PFSK-1 (cell line): ENCODE results near the gene MEG3.

ENCODE experiments used
- FOXP2 ChIP-seq: optimal IDR thresholded peaks from 2 replicates; pipeline ENCODE3; 2011; ENCODE audit warnings: borderline replicate concordance, control low read depth, inconsistent platforms; ENCODE audit not compliant: insufficient read depth; ENCODE audit errors: extremely low read length, extremely low read depth
- POLR2AphosphoS5 ChIP-seq: IDR thresholded peaks from 2 replicates; pipeline ENCODE4 v1.6.1; 2012; ENCODE audit warnings: low read depth, mild to moderate bottlenecking, control low read depth, low read length, moderate library complexity
- REST ChIP-seq, 2 experiments: IDR thresholded peaks; 2 replicates each; pipeline versions ENCODE4 v1.6.1 to v1.8.0; 2011 to 2012; ENCODE audit warnings: low read depth in 2 of 2, low read length in 2 of 2, control low read depth in 1 of 2, inconsistent platforms in 1 of 2, mild to moderate bottlenecking in 1 of 2, moderate library complexity in 1 of 2; ENCODE audit not compliant: insufficient read depth in 1 of 2
- SIN3A ChIP-seq: IDR thresholded peaks from 2 replicates; pipeline ENCODE4 v1.6.1; 2012; ENCODE audit warnings: mild to moderate bottlenecking, low read length, moderate library complexity, borderline replicate concordance; ENCODE audit not compliant: insufficient read depth
- TAF1 ChIP-seq: IDR thresholded peaks from 2 replicates; pipeline ENCODE4 v1.6.1; 2012; ENCODE audit warnings: low read length, control low read depth, borderline replicate concordance; ENCODE audit not compliant: insufficient read depth

MEG3 gene

DNA sequence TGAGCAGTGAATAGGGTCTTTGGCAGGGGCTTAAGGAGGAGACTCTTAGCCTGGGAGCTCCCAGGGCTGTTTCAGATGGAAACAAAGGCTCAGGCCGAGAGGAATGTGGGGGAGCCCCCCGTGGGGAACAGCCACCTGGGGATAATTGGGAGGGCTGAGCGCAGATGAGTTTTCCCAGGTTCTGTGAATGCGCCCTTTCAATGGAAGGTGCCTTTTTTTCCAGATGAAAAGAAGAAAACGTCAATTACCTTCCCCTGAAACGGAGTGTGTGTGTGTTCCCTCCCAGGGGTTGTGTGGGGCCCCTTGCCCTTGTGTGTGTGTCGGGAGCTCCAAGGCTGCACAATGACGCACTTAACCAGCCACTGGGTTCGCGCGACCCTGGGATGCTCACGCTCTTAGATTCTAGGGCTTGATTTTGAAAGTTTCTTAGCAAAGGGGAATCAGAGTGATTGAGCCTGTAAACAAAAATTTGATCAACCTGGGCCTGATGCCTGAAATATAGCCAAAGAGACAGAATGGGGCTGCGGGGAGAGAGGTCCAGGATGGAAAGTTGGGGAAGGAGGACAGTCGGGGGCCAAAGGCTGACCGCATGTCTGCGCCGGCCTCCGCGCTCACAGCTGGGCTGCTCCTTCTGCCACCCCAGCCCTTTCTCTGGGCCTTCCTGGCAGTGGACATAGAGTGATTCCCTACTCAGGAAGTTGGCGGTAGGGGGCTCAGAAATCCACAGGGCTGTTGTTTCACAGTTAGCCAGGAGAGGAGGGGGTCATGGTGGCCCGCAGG is 14.6 kb downstream of the MEG3 start:
- TF ChIP-seq SIN3A = no peak
- no peak for TF ChIP-seq REST (IDR thresholded peaks at IDR 0.05; ENCODE audit: insufficient read depth in 1 of 2, low read depth in 2 of 2, low read length in 2 of 2)
- no peak for TF ChIP-seq POLR2AphosphoS5
- TF ChIP-seq TAF1 = no peak
- TF ChIP-seq FOXP2 = no peak

DNA sequence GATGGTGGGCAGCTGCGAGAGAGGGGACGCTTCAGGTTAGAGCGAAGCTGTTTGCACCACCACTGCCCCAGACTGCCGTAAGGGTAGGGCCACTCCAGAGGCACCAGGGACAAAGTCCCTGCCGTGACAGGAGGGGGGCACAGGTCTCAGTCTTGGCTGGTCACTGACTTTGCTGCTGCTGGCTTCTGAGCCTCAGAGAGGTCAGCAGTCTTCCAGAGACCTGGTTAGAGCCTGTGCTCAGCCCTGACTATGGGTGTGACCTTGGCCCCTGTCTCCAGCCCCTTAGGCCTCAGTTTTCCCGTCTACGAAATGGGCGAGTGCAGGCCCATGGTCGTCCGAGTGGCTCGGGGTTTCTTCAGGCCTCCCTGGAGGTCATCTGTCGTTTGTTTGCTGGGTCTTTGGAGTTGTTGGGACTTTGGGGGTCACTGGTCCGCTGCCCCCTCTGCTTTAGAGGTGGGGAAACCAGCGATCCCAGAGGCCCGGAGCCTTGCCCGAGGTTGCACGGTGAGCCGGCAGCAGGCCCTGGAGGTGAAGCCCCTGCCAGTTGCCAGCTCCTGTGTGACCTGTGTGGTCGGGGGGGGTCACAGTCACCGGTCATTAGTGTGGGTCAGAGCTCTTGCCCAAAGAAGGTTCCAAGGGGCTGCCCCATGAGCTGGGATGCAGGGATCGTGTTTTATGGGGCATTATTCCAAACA is 15.3 kb downstream of the MEG3 start:
- TF ChIP-seq SIN3A (no peak), FOXP2 (no peak)

GRCh38 chr14:100841761-100842403 is 16.0 kb downstream of the MEG3 start:
- TF ChIP-seq FOXP2 (no peak), SIN3A (no peak), REST (IDR thresholded peaks at IDR 0.05; ENCODE audit: insufficient read depth in 1 of 2, low read depth in 2 of 2, low read length in 2 of 2) (no peak), TAF1 (no peak), POLR2AphosphoS5 (no peak)

- no peak for TF ChIP-seq FOXP2
- no peak for TF ChIP-seq TAF1
- TF ChIP-seq REST (IDR thresholded peaks at IDR 0.05; ENCODE audit: insufficient read depth in 1 of 2, low read depth in 2 of 2, low read length in 2 of 2) = no peak
- no peak for TF ChIP-seq POLR2AphosphoS5
- no peak for TF ChIP-seq SIN3A
These were observed 16.9 kb downstream of the MEG3 start for GRCh38 chr14:100842799-100843198.

DNA sequence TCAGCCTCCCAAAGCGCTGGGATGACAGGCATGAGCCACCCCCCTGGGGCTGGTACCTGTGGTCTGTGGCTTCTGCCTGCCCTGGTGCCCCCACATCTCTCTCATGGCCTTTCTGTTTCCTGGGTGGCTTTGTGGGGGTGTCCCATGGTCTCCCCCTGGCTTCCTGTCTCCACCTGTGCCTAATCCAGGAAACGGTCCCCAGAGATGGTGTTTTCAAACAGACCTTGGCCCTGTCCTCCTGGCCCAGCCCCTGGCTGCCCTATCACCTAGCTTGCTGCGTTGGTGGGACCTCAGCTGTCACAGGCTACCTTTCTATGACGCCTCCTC is 18.1 kb downstream of the MEG3 start:
- no peak for TF ChIP-seq TAF1
- TF ChIP-seq SIN3A = no peak
- no peak for TF ChIP-seq POLR2AphosphoS5
- no peak for TF ChIP-seq REST (IDR thresholded peaks at IDR 0.05; ENCODE audit: insufficient read depth in 1 of 2, low read depth in 2 of 2, low read length in 2 of 2)
- no peak for TF ChIP-seq FOXP2
